BLaER1 treated with 17β-estradiol and CSF1 and Interleukin-3, amounts not matched to agents 10 nM and 100 nM (cell line): ENCODE measurements around the gene SPRYD3.
A peak's percentile ranks its signal among the peaks of the same experiment; 100 is the strongest.

Source experiments
- H3K27ac ChIP-seq, 11 experiments: shearing (Covaris generic); formaldehyde crosslinking; 2 replicates each; pipeline ENCODE4 v1.8.1; 2022
- H3K27me3 ChIP-seq, 11 experiments: shearing (Covaris generic); formaldehyde crosslinking; 2 replicates each; pipeline ENCODE4 v1.8.1; 2022
- H3K36me3 ChIP-seq, 11 experiments: shearing (Covaris generic); formaldehyde crosslinking; 2 replicates each; pipeline ENCODE4 v1.8.1; 2022
- H3K4me1 ChIP-seq, 10 experiments: shearing (Covaris generic); formaldehyde crosslinking; 2 replicates each; pipeline ENCODE4 v1.8.1; 2022
- H3K4me2 ChIP-seq, 11 experiments: shearing (Covaris generic); formaldehyde crosslinking; 2 replicates each; pipeline ENCODE4 v1.8.1; 2022
- H3K4me3 ChIP-seq, 10 experiments: shearing (Covaris generic); formaldehyde crosslinking; 2 replicates each; pipeline ENCODE4 v1.8.1; 2022
- H3K9ac ChIP-seq, 11 experiments: shearing (Covaris generic); formaldehyde crosslinking; 2 replicates each; pipeline ENCODE4 v1.8.1; 2022
- H3K9me3 ChIP-seq, 11 experiments: shearing (Covaris generic); formaldehyde crosslinking; replicated peaks in 1 of 11; 2 replicates each; pipeline ENCODE4 v1.8.1; 2022
- H4K20me1 ChIP-seq, 11 experiments: shearing (Covaris generic); formaldehyde crosslinking; 2 replicates each; pipeline ENCODE4 v1.8.1; 2022
- Cebpa-rat ChIP-seq, 11 experiments: shearing (Covaris generic); IDR thresholded peaks; 2 replicates each; pipeline ENCODE4 v1.8.1; 2022

Gene SPRYD3

GRCh38 chr12:53091756-53092155, 12.6 kb upstream of the SPRYD3 start:
- no peak for TF ChIP-seq Cebpa-rat (IDR thresholded peaks at IDR 0.05)

GRCh38 chr12:53090554-53090953, 11.4 kb upstream of the SPRYD3 start:
- Histone ChIP-seq H3K4me1 (peaks cover 0 to 23% (median 6%) of the 10 kb centered on the region in 10 experiments; a peak in 10 of 20 replicates), H4K20me1 (no peaks in the 10 kb centered on the region), H3K9me3 (no peaks in the 10 kb centered on the region), H3K27me3 (peaks cover 0 to under 1% (median 0%) of the 10 kb centered on the region in 11 experiments; a peak in 1 of 22 replicates), H3K27ac (no peak overlapping the region), H3K36me3 (no peaks in the 10 kb centered on the region), H3K4me2 (no peak overlapping the region), H3K4me3 (no peak overlapping the region), H3K9ac (no peak overlapping the region)
- TF ChIP-seq Cebpa-rat (IDR thresholded peaks at IDR 0.05), result no peak

More at GRCh38 chr12:53091756-53092155, 12.6 kb upstream of the SPRYD3 start:
- Histone ChIP-seq H3K4me3 (no peak overlapping the region), H3K36me3 (no peaks in the 10 kb centered on the region), H4K20me1 (no peaks in the 10 kb centered on the region), H3K4me1 (peaks cover under 1 to 33% (median 11%) of the 10 kb centered on the region in 10 experiments; a peak in 13 of 20 replicates), H3K9ac (no peak overlapping the region), H3K27me3 (peaks cover 0 to 13% (median 10%) of the 10 kb centered on the region in 11 experiments; a peak in 17 of 22 replicates), H3K4me2 (no peak overlapping the region), H3K9me3 (no peaks in the 10 kb centered on the region), H3K27ac (no peak overlapping the region)

- no peaks in the 10 kb centered on the region for H3K36me3 ChIP-seq
- H3K27me3 ChIP-seq, result no peaks in the 10 kb centered on the region
- no peaks in the 10 kb centered on the region for H4K20me1 ChIP-seq
- TF ChIP-seq Cebpa-rat (IDR thresholded peaks at IDR 0.05), result no peak
- H3K27ac ChIP-seq, result no peak overlapping the region
- H3K4me2 ChIP-seq, result no peak overlapping the region
- no peak overlapping the region for H3K4me3 ChIP-seq
- no peaks in the 10 kb centered on the region for H3K9me3 ChIP-seq
- H3K9ac ChIP-seq, result no peak overlapping the region
- H3K4me1 ChIP-seq, result peaks cover 0 to 23% (median 6%) of the 10 kb centered on the region in 10 experiments; a peak in 10 of 20 replicates
Observed at GRCh38 chr12:53090105-53090504, 10.9 kb upstream of the SPRYD3 start.

- H3K27ac ChIP-seq, result no peak overlapping the region
Observed at GRCh38 chr12:53086361-53086760, 7.2 kb upstream of the SPRYD3 start.

GRCh38 chr12:53082637-53083175, 3.5 kb upstream of the SPRYD3 start:
- peaks cover 16 to 22% (median 17%) of the 10 kb centered on the region in 10 experiments for H3K4me1 ChIP-seq
- H3K9ac ChIP-seq, result no peak overlapping the region
- H3K27ac ChIP-seq, result no peak overlapping the region
- H4K20me1 ChIP-seq, result no peaks in the 10 kb centered on the region
- no peak overlapping the region for H3K4me2 ChIP-seq
- no peak for TF ChIP-seq Cebpa-rat (IDR thresholded peaks at IDR 0.05)
- H3K36me3 ChIP-seq, result peaks cover 0 to 3% (median 0%) of the 10 kb centered on the region in 11 experiments; a peak in 2 of 22 replicates
- H3K9me3 ChIP-seq, result peaks cover 0 to 14% (median 8%) of the 10 kb centered on the region in 11 experiments; a peak in 12 of 22 replicates
- no peak overlapping the region for H3K4me3 ChIP-seq
- no peaks in the 10 kb centered on the region for H3K27me3 ChIP-seq

More at GRCh38 chr12:53086361-53086760, 7.2 kb upstream of the SPRYD3 start:
- Histone ChIP-seq H3K36me3 (no peaks in the 10 kb centered on the region), H3K9me3 (peaks cover 0 to 14% (median 8%) of the 10 kb centered on the region in 11 experiments; a peak in 12 of 22 replicates), H3K4me2 (no peak overlapping the region), H3K4me1 (no peaks in the 10 kb centered on the region), H3K9ac (no peak overlapping the region), H3K27me3 (no peaks in the 10 kb centered on the region), H4K20me1 (no peaks in the 10 kb centered on the region), H3K4me3 (no peak overlapping the region)
- no peak for TF ChIP-seq Cebpa-rat (IDR thresholded peaks at IDR 0.05)

GRCh38 chr12:53078425-53079225, 565 bp downstream of the SPRYD3 start:
- Histone ChIP-seq H3K9me3 (peaks cover 0 to 2% (median 0%) of the 10 kb centered on the region in 11 experiments; a peak in 2 of 22 replicates), H3K36me3 (peaks cover 31 to 43% (median 37%) of the 10 kb centered on the region in 11 experiments), H3K4me2 (peak overlapping the region; percentile 84 to 98 (median 95)), H3K4me1 (peaks cover 18 to 41% (median 24%) of the 10 kb centered on the region in 10 experiments), H3K4me3 (peak overlapping the region; percentile 66 to 83 (median 76)), H3K27me3 (no peaks in the 10 kb centered on the region), H4K20me1 (no peaks in the 10 kb centered on the region), H3K27ac (peak overlapping the region; percentile 25 to 90 (median 85); a peak in 20 of 22 replicates), H3K9ac (peak overlapping the region; percentile 77 to 90 (median 83))
- no peak for TF ChIP-seq Cebpa-rat (IDR thresholded peaks at IDR 0.05)

- H3K27ac ChIP-seq, result no peak overlapping the region
- no peaks in the 10 kb centered on the region for H3K27me3 ChIP-seq
- no peak for TF ChIP-seq Cebpa-rat (IDR thresholded peaks at IDR 0.05)
- peak overlapping the region in 5 of 11 experiments; percentile 86 to 98 (median 95); a peak in 6 of 22 replicates for H3K4me2 ChIP-seq
- no peak overlapping the region for H3K4me3 ChIP-seq
- peaks cover 0 to 8% (median 0%) of the 10 kb centered on the region in 11 experiments; a peak in 3 of 22 replicates for H4K20me1 ChIP-seq
- no peaks in the 10 kb centered on the region for H3K9me3 ChIP-seq
- H3K36me3 ChIP-seq, result peaks cover 31 to 47% (median 40%) of the 10 kb centered on the region in 11 experiments
- H3K9ac ChIP-seq, result peak overlapping the region in 4 of 11 experiments; percentile 3 to 90 (median 18); a peak in 2 of 22 replicates
- peaks cover 27 to 57% (median 36%) of the 10 kb centered on the region in 10 experiments for H3K4me1 ChIP-seq
Observed at GRCh38 chr12:53077030-53077429, 2.2 kb downstream of the SPRYD3 start.

GRCh38 chr12:53076461-53076860, 2.7 kb downstream of the SPRYD3 start:
- Histone ChIP-seq H3K27ac (no peak overlapping the region), H3K4me1 (peaks cover 32 to 62% (median 42%) of the 10 kb centered on the region in 10 experiments), H3K4me3 (no peak overlapping the region), H3K27me3 (no peaks in the 10 kb centered on the region), H3K36me3 (peaks cover 32 to 52% (median 41%) of the 10 kb centered on the region in 11 experiments), H3K9ac (peak overlapping the region in 3 of 11 experiments; percentile 6 to 41 (median 9); a peak in 3 of 22 replicates), H3K9me3 (no peaks in the 10 kb centered on the region), H4K20me1 (peaks cover 0 to 14% (median 0%) of the 10 kb centered on the region in 11 experiments; a peak in 3 of 22 replicates), H3K4me2 (no peak overlapping the region)
- no peak for TF ChIP-seq Cebpa-rat (IDR thresholded peaks at IDR 0.05)

GRCh38 chr12:53074999-53075370, 4.2 kb downstream of the SPRYD3 start:
- H3K4me1 ChIP-seq, result peaks cover 36 to 64% (median 49%) of the 10 kb centered on the region in 10 experiments
- TF ChIP-seq Cebpa-rat (IDR thresholded peaks at IDR 0.05), result no peak

More at GRCh38 chr12:53074999-53075370, 4.2 kb downstream of the SPRYD3 start:
- Histone ChIP-seq H4K20me1 (peaks cover 0 to 17% (median 0%) of the 10 kb centered on the region in 11 experiments; a peak in 5 of 22 replicates), H3K27ac (no peak overlapping the region), H3K4me2 (no peak overlapping the region), H3K36me3 (peaks cover 44 to 65% (median 52%) of the 10 kb centered on the region in 11 experiments), H3K9ac (no peak overlapping the region), H3K9me3 (no peaks in the 10 kb centered on the region), H3K4me3 (no peak overlapping the region), H3K27me3 (no peaks in the 10 kb centered on the region)
